IMR-90 (cell line): ENCODE measurements around the gene INPP1. TPM values are rescaled to one million over a fixed set of nuclear protein-coding genes. Genes with fewer than 3 reads are reported as not detected.

Experiments
- ATAC-seq: fragments of 200-7000 bp; cut with Tn5 transposase; 2 replicates; pipeline ENCODE4 v1.9.1; 2020; ENCODE audit warnings: low read depth, mild to moderate bottlenecking, moderate library complexity
- BruUV-seq: library from RNA; stranded (reverse); fragments of 400-500 nt; replicated peaks from 2 replicates; lab custom pipeline; 2021; lab: Mats Ljungman, UMichigan
- CTCF ChIA-PET: fragments of 300-600 bp; formaldehyde crosslinking; extraction: SDS; loops from one replicate; lab custom pipeline; 2021; ENCODE audit warnings: antibody characterized with exemption; lab: Yijun Ruan, JAX
- POLR2A ChIA-PET: fragments of 300-600 bp; sonication (Branson Sonifier 250); formaldehyde crosslinking; loops from one replicate; lab custom pipeline; 2022; ENCODE audit warnings: antibody characterized with exemption; ENCODE audit not compliant: unreplicated experiment; lab: Charles Lee
- DNase-seq: peaks from one replicate; pipeline ENCODE4 v3.0.0; 2013
- H2AFZ ChIP-seq: replicated peaks from 2 replicates; pipeline ENCODE3; 2013; ENCODE audit warnings: low read length, mild to moderate bottlenecking; ENCODE audit not compliant: poor library complexity
- H2AK5ac ChIP-seq: 2 replicates; pipeline ENCODE4 v1.6.1; 2013; ENCODE audit warnings: low read depth, low read length, inconsistent platforms
- H2AK9ac ChIP-seq: replicated peaks from 2 replicates; pipeline ENCODE3; 2013; ENCODE audit warnings: mild to moderate bottlenecking, low read depth, low read length, moderate library complexity; ENCODE audit not compliant: poor library complexity
- H2BK120ac ChIP-seq: 2 replicates; pipeline ENCODE4 v1.6.1; 2013; ENCODE audit warnings: low read depth, low read length, inconsistent platforms
- H2BK15ac ChIP-seq: 3 replicates; pipeline ENCODE4 v1.6.1; 2013; ENCODE audit warnings: low read depth, low read length, inconsistent platforms
- H2BK20ac ChIP-seq: 2 replicates; pipeline ENCODE4 v1.6.1; 2013; ENCODE audit warnings: low read depth, mild to moderate bottlenecking, inconsistent platforms, low read length, moderate library complexity
- H2BK5ac ChIP-seq: 2 replicates; pipeline ENCODE4 v1.6.1; 2013; ENCODE audit warnings: mild to moderate bottlenecking, low read depth, low read length, inconsistent platforms; ENCODE audit not compliant: poor library complexity, severe bottlenecking
- H3K14ac ChIP-seq: replicated peaks from 2 replicates; pipeline ENCODE4 v1.6.1; 2013; ENCODE audit warnings: low read depth, low read length, inconsistent platforms
- H3K18ac ChIP-seq: 2 replicates; pipeline ENCODE4 v1.6.1; 2013; ENCODE audit warnings: low read depth, low read length, control low read depth
- H3K23ac ChIP-seq: 2 replicates; pipeline ENCODE4 v1.6.1; 2013; ENCODE audit warnings: low read depth, low read length, inconsistent platforms
- H3K27ac ChIP-seq: 2 replicates; pipeline ENCODE4 v1.5.1; 2013; ENCODE audit warnings: mild to moderate bottlenecking, control low read depth, low read length; ENCODE audit not compliant: insufficient read depth
- H3K27me3 ChIP-seq: 2 replicates; pipeline ENCODE4 v1.6.1; 2013; ENCODE audit warnings: low read length; ENCODE audit not compliant: control insufficient read depth, insufficient read depth
- H3K36me3 ChIP-seq: 2 replicates; pipeline ENCODE4 v1.6.1; 2013; ENCODE audit warnings: low read length, mixed read lengths; ENCODE audit not compliant: control insufficient read depth, insufficient read depth
- H3K4ac ChIP-seq: 2 replicates; pipeline ENCODE4 v1.6.1; 2013; ENCODE audit warnings: low read depth, low read length, inconsistent platforms
- H3K4me1 ChIP-seq: 2 replicates; pipeline ENCODE4 v1.6.1; 2013; ENCODE audit warnings: low read length, mixed read lengths; ENCODE audit not compliant: control insufficient read depth, insufficient read depth
- H3K4me2 ChIP-seq: 2 replicates; pipeline ENCODE4 v1.6.1; 2013; ENCODE audit warnings: low read depth, mild to moderate bottlenecking, control low read depth, low read length, moderate library complexity
- H3K4me3 ChIP-seq: 2 replicates; pipeline ENCODE4 v1.5.1; 2013; ENCODE audit warnings: low read depth, mild to moderate bottlenecking, control low read depth, low read length, moderate library complexity; ENCODE audit not compliant: insufficient read depth
- H3K56ac ChIP-seq: 2 replicates; pipeline ENCODE4 v1.6.1; 2013; ENCODE audit warnings: low read length, inconsistent platforms; ENCODE audit not compliant: insufficient read depth; ENCODE audit errors: extremely low read depth
- H3K79me1 ChIP-seq, 2 experiments: 2 replicates each; pipeline ENCODE4 v1.6.1; 2013; ENCODE audit warnings: low read length in 2 of 2, inconsistent platforms in 1 of 2, low read depth in 1 of 2
- H3K9ac ChIP-seq: 2 replicates; pipeline ENCODE4 v1.6.1; 2013; ENCODE audit warnings: low read depth, low read length, control low read depth
- H3K9me1 ChIP-seq: 2 replicates; pipeline ENCODE4 v1.6.1; 2013; ENCODE audit warnings: low read length, inconsistent platforms; ENCODE audit not compliant: insufficient read depth
- H3K9me3 ChIP-seq: 2 replicates; pipeline ENCODE4 v1.6.1; 2013; ENCODE audit warnings: low read length; ENCODE audit not compliant: control insufficient read depth, insufficient read depth
- H4K20me1 ChIP-seq: 2 replicates; pipeline ENCODE4 v1.6.1; 2013; ENCODE audit warnings: low read length, inconsistent platforms; ENCODE audit not compliant: insufficient read depth
- H4K5ac ChIP-seq: 2 replicates; pipeline ENCODE4 v1.6.1; 2013; ENCODE audit warnings: mild to moderate bottlenecking, low read depth, low read length, control low read depth
- H4K8ac ChIP-seq, 2 experiments: 2 replicates each; pipeline ENCODE4 v1.6.1; 2013; ENCODE audit warnings: low read depth in 2 of 2, low read length in 2 of 2, control low read depth in 1 of 2, inconsistent platforms in 1 of 2
- H4K91ac ChIP-seq: 2 replicates; pipeline ENCODE4 v1.6.1; 2013; ENCODE audit warnings: low read depth, low read length, inconsistent platforms; ENCODE audit not compliant: insufficient read depth
- BHLHE40 ChIP-seq: fragments of 150-350 bp; IDR thresholded peaks from 2 replicates; pipeline ENCODE4 v1.6.1; 2016; ENCODE audit warnings: mild to moderate bottlenecking, low read depth, low read length
- CEBPB ChIP-seq: IDR thresholded peaks from 2 replicates; pipeline ENCODE4 v1.6.1; 2012; ENCODE audit warnings: low read depth, low read length, improper control_type of control experiment
- CHD1 ChIP-seq: IDR thresholded peaks from 2 replicates; pipeline ENCODE4 v1.6.1; 2012; ENCODE audit warnings: low read depth, low read length, improper control_type of control experiment
- ELK1 ChIP-seq: fragments of 150-350 bp; IDR thresholded peaks from 2 replicates; pipeline ENCODE4 v1.6.1; 2016; ENCODE audit warnings: low read depth, mild to moderate bottlenecking, low read length, moderate library complexity, borderline replicate concordance
- FOS ChIP-seq: fragments of 150-350 bp; IDR thresholded peaks from 2 replicates; pipeline ENCODE4 v1.6.1; 2016; ENCODE audit warnings: low read depth, low read length
- MAFK ChIP-seq: IDR thresholded peaks from 2 replicates; pipeline ENCODE4 v1.6.1; 2012; ENCODE audit warnings: low read depth, low read length, improper control_type of control experiment
- MAZ ChIP-seq: IDR thresholded peaks from 2 replicates; pipeline ENCODE4 v1.6.1; 2012; ENCODE audit warnings: low read depth, mild to moderate bottlenecking, low read length, improper control_type of control experiment, moderate library complexity, borderline replicate concordance
- MXI1 ChIP-seq: IDR thresholded peaks from 2 replicates; pipeline ENCODE4 v1.6.1; 2012; ENCODE audit warnings: low read depth, mild to moderate bottlenecking, low read length, moderate library complexity, borderline replicate concordance
- POLR2A ChIP-seq: IDR thresholded peaks from 2 replicates; pipeline ENCODE4 v1.6.1; 2012; ENCODE audit warnings: mild to moderate bottlenecking, low read depth, low read length
- RAD21 ChIP-seq: IDR thresholded peaks from 2 replicates; pipeline ENCODE4 v1.6.1; 2012; ENCODE audit warnings: low read length, improper control_type of control experiment
- RCOR1 ChIP-seq: IDR thresholded peaks from 2 replicates; pipeline ENCODE4 v1.6.1; 2012; ENCODE audit warnings: mild to moderate bottlenecking, low read length, improper control_type of control experiment; ENCODE audit not compliant: insufficient replicate concordance
- RFX5 ChIP-seq: IDR thresholded peaks from 2 replicates; pipeline ENCODE4 v1.8.0; 2012; ENCODE audit warnings: low read depth, mild to moderate bottlenecking, low read length, moderate library complexity
- SMC3 ChIP-seq: fragments of 150-350 bp; IDR thresholded peaks from 2 replicates; pipeline ENCODE4 v1.6.1; 2016; ENCODE audit warnings: low read depth, mild to moderate bottlenecking, antibody characterized with exemption, low read length, moderate library complexity
- USF2 ChIP-seq: fragments of 150-350 bp; IDR thresholded peaks from 2 replicates; pipeline ENCODE4 v1.6.1; 2017; ENCODE audit warnings: mild to moderate bottlenecking, antibody characterized with exemption, low read length, low read depth
- WGBS, 2 experiments: methylation state at CpG; one replicate each; pipeline versions ENCODE4 v1.1.5 to v1.1.7; 2013; ENCODE audit warnings: missing lambda C conversion rate in 2 of 2; ENCODE audit not compliant: insufficient read length in 1 of 2; ENCODE audit errors: extremely low coverage in 2 of 2; 5-methylcytosine and 5-hydroxymethylcytosine counted together
- dilution Hi-C: fragments of 300-500 bp; cut with HindIII; formaldehyde crosslinking; loops from one replicate; pipeline ENCODE4 v1.14.3; 2018; ENCODE audit warnings: low sequenced_read_pairs; ENCODE audit not compliant: unreplicated experiment
- in situ Hi-C: fragments of 300-500 bp; cut with MboI; formaldehyde crosslinking; loops from 3 replicates; pipeline ENCODE4 v1.14.3; 2019; ENCODE audit warnings: low sequenced_read_pairs, inconsistent platforms, mixed read lengths
- intact Hi-C: fragments of 100-400 bp; cut with micrococcal nuclease; formaldehyde crosslinking; loops from 2 replicates; pipeline ENCODE4 v1.10.0; 2022
- polyA plus RNA-seq, 3 experiments: library from polyadenylated mRNA; depleted of rRNA; stranded (reverse); fragments of >200 nt; gene quantifications; 2 replicates each; pipeline ENCODE4 v1.2.3, GENCODE V29; 2012; ENCODE audit warnings: low replicate concordance in 1 of 3
- total RNA-seq: library from RNA; depleted of rRNA; stranded (reverse); fragments of >200 nt; gene quantifications from 2 replicates; pipeline ENCODE4 v1.2.3, GENCODE V29; 2012

Gene INPP1
- total and polyA plus RNA-seq, 2 of the 4 experiments (the other 2 are of a cell fraction) = 4.1 to 10.1 TPM

- Histone ChIP-seq H3K9ac (no peak overlapping the region), H2AK5ac (no peak overlapping the region), H3K14ac (no peak overlapping the region), H2BK120ac (no peak overlapping the region), H3K9me1 (no peaks in the 10 kb centered on the region), H2BK5ac (no peak overlapping the region), H2AFZ (no peak overlapping the region), H3K23ac (no peak overlapping the region), H3K27ac (no peak overlapping the region), H4K91ac (no peak overlapping the region), H3K56ac (no peak overlapping the region), H4K20me1 (no peaks in the 10 kb centered on the region), H4K8ac (no peak overlapping the region), H4K5ac (no peak overlapping the region), H3K36me3 (no peaks in the 10 kb centered on the region), H2AK9ac (no peak overlapping the region), H3K27me3 (peaks cover 6% of the 10 kb centered on the region; the same call in 1 of the 2 replicates), H2BK20ac (no peak overlapping the region), H3K4me3 (no peak overlapping the region), H3K4me2 (no peak overlapping the region), H3K79me1 (no peaks in the 10 kb centered on the region), H3K4ac (no peak overlapping the region), H3K9me3 (no peaks in the 10 kb centered on the region), H3K4me1 (no peaks in the 10 kb centered on the region), H2BK15ac (no peak overlapping the region), H3K18ac (no peak overlapping the region)
- no peak for DNase-seq
- ChIA-PET CTCF (interaction anchor here (0.6 kb wide), 1 partner anchor 65 kb away, joined by 3 read pairs; no protein-coding TSS in a partner anchor), POLR2A (no interaction called here)
- BruUV-seq = no TSS peak
- intact Hi-C loops = no loop called here
- no peak for ATAC-seq
- dilution Hi-C loops = no loop called here
- TF ChIP-seq MAZ (no peak), POLR2A (no peak), BHLHE40 (no peak), CEBPB (no peak), MAFK (no peak), RFX5 (no peak), MXI1 (no peak), FOS (no peak), RAD21 (no peak), ELK1 (no peak), SMC3 (no peak), CHD1 (no peak), RCOR1 (no peak), USF2 (no peak)
- no CpG with 5 or more reads among the region's 5 CpGs for WGBS, 2 experiments
- in situ Hi-C loops = no loop called here
Measured at GRCh38 chr2:190402986-190403603, 59.7 kb downstream of the INPP1 start.
